Activated CD8-positive, alpha-beta memory T cell treated with anti-CD3 and anti-CD28 coated beads for 48 hours (primary cell): ENCODE measurements around the gene OR51D1.

Source experiments
- DNase-seq, 3 experiments: peaks; one replicate each; pipeline ENCODE4 v3.0.0-alpha.2; 2020; ENCODE audit warnings: low read depth in 2 of 3, low spot score in 2 of 3

OR51D1 gene

GRCh38 chr11:4636962-4637661 lies at the start of gene OR51D1:
TSS of gene OR51D1 (plus strand) at chr11:4637477. CDS start at chr11:4639791, 2,314 bp downstream.
- DNase-seq = peak; percentile 7 to 49 (median 28)

- no peak for DNase-seq
Measured at GRCh38 chr11:4589017-4589416, 48.3 kb upstream of the OR51D1 start.

- DNase-seq = no peak
Measured at GRCh38 chr11:4593739-4594138, 43.5 kb upstream of the OR51D1 start, which contains the start of gene OR52I1. TSS of gene OR52I1 (plus strand) at chr11:4594039. CDS start at chr11:4594039, 0 bp downstream.

- DNase-seq = no peak
Measured at GRCh38 chr11:4605057-4605456, 32.2 kb upstream of the OR51D1 start.

GRCh38 chr11:4606231-4607015 lies 30.9 kb upstream of the OR51D1 start:
- DNase-seq = no peak

GRCh38 chr11:4607096-4607495 lies 30.2 kb upstream of the OR51D1 start:
- DNase-seq = no peak

- peak; percentile 66 to 89 (median 85) for DNase-seq
Measured at GRCh38 chr11:4607781-4608666, 29.3 kb upstream of the OR51D1 start, which contains the start of gene TRIM68. TSS of gene TRIM68 (minus strand) at chr11:4608231. CDS start at chr11:4605504, 2,727 bp downstream.

GRCh38 chr11:4610258-4610935 lies 26.9 kb upstream of the OR51D1 start:
- no peak for DNase-seq

- DNase-seq = no peak
Measured at GRCh38 chr11:4611986-4612385, 25.3 kb upstream of the OR51D1 start.

GRCh38 chr11:4615856-4616444 lies 21.3 kb upstream of the OR51D1 start:
- no peak for DNase-seq

- DNase-seq = no peak
Measured at GRCh38 chr11:4619514-4619913, 17.8 kb upstream of the OR51D1 start.

GRCh38 chr11:4626207-4627099 lies 10.8 kb upstream of the OR51D1 start:
- peak in 1 of 3 experiments; percentile 40 for DNase-seq

GRCh38 chr11:4636136-4636535 lies 1.1 kb upstream of the OR51D1 start:
- no peak for DNase-seq

GRCh38 chr11:4637662-4638047 lies 378 bp downstream of the OR51D1 start:
- no peak for DNase-seq

- no peak for DNase-seq
Measured at GRCh38 chr11:4639931-4640330, 2.7 kb downstream of the OR51D1 start.

- no peak for DNase-seq
Measured at GRCh38 chr11:4641501-4641900, 4.2 kb downstream of the OR51D1 start.

- DNase-seq = no peak
Measured at GRCh38 chr11:4642043-4642442, 4.8 kb downstream of the OR51D1 start.

GRCh38 chr11:4643076-4643475 lies 5.8 kb downstream of the OR51D1 start:
- DNase-seq = no peak

GRCh38 chr11:4643682-4644081 lies 6.4 kb downstream of the OR51D1 start, which contains the start of gene OR51E1:
TSS of gene OR51E1 (plus strand) at chr11:4643982. CDS start at chr11:4652527, 8,545 bp downstream.
- no peak for DNase-seq
